Measurements from ENCODE around the gene L1TD1. TPM values are rescaled to one million over a fixed set of nuclear protein-coding genes. Genes with fewer than 3 reads are reported as not detected.
"Not testable (repeated sequence)": the region's sequence is repeated elsewhere in the genome, so short reads cannot be mapped to it uniquely, and the experiment has no call there.

L1TD1 gene
- total RNA-seq, 1 donor from 2014 or later = 5.5 TPM

- TF ChIP-seq, protein P1, sequence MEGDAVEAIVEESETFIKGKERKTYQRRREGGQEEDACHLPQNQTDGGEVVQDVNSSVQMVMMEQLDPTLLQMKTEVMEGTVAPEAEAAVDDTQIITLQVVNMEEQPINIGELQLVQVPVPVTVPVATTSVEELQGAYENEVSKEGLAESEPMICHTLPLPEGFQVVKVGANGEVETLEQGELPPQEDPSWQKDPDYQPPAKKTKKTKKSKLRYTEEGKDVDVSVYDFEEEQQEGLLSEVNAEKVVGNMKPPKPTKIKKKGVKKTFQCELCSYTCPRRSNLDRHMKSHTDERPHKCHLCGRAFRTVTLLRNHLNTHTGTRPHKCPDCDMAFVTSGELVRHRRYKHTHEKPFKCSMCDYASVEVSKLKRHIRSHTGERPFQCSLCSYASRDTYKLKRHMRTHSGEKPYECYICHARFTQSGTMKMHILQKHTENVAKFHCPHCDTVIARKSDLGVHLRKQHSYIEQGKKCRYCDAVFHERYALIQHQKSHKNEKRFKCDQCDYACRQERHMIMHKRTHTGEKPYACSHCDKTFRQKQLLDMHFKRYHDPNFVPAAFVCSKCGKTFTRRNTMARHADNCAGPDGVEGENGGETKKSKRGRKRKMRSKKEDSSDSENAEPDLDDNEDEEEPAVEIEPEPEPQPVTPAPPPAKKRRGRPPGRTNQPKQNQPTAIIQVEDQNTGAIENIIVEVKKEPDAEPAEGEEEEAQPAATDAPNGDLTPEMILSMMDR (IDR thresholded peaks at IDR 0.05; ENCODE audit: unreplicated experiment) = no peak
- Mint-ChIP-seq H3K9me3 (peaks cover 40% of the 10 kb centered on the region), H3K27me3 (ENCODE audit: low read depth) (no peaks in the 10 kb centered on the region), H3K36me3 (peaks cover 48% of the 10 kb centered on the region), H3K4me1 (no peaks in the 10 kb centered on the region), H3K4me3 (no peak overlapping the region), H3K27ac (no peak overlapping the region)
- DNase-seq (ENCODE audit: low spot score in 2 of 2, unreplicated experiment in 2 of 2) = no peak
Observed at GRCh38 chr1:62209931-62210595, 15.4 kb downstream of the L1TD1 start.

GRCh38 chr1:62210960-62211359, 16.3 kb downstream of the L1TD1 start:
- Mint-ChIP-seq H3K9me3 (peaks cover 40% of the 10 kb centered on the region), H3K27me3 (ENCODE audit: low read depth) (no peaks in the 10 kb centered on the region), H3K27ac (no peak overlapping the region), H3K4me3 (no peak overlapping the region), H3K36me3 (peaks cover 46% of the 10 kb centered on the region), H3K4me1 (no peaks in the 10 kb centered on the region)
- TF ChIP-seq, protein P1 (IDR thresholded peaks at IDR 0.05; ENCODE audit: unreplicated experiment) = no peak
- DNase-seq (ENCODE audit: low spot score in 2 of 2, unreplicated experiment in 2 of 2) = no peak

DNA sequence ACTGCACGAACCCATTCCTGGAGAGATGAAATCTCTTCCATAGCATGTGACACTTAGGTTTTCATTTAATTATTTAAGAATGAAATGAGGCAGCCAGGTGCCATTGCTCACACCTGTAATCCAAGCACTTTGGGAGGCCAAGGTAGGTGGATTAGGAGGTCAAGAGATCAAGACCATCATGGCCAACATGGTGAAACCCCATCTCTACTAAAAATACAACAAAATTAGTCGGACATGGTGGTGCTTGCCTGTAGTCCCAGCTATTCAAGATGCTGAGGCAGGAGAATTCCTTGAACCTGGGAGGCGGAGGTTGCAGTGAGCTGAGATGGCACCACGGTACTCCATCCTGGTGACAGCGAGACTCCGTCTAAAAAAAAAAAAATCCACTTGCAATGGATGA, 17.8 kb downstream of the L1TD1 start:
- Mint-ChIP-seq H3K27ac (no peak overlapping the region), H3K4me3 (no peak overlapping the region), H3K27me3 (ENCODE audit: low read depth) (no peaks in the 10 kb centered on the region), H3K36me3 (peaks cover 34% of the 10 kb centered on the region), H3K4me1 (no peaks in the 10 kb centered on the region), H3K9me3 (peaks cover 30% of the 10 kb centered on the region)
- TF ChIP-seq, protein P1 (IDR thresholded peaks at IDR 0.05; ENCODE audit: unreplicated experiment) = no peak
- DNase-seq (ENCODE audit: low spot score in 2 of 2, unreplicated experiment in 2 of 2) = no peak

GRCh38 chr1:62213075-62213914, 18.6 kb downstream of the L1TD1 start:
- H3K9me3 Mint-ChIP-seq = peaks cover 29% of the 10 kb centered on the region
- H3K36me3 Mint-ChIP-seq = peaks cover 29% of the 10 kb centered on the region
- DNase-seq (ENCODE audit: low spot score in 2 of 2, unreplicated experiment in 2 of 2) = no peak
- no peaks in the 10 kb centered on the region for H3K4me1 Mint-ChIP-seq
- H3K27ac Mint-ChIP-seq = no peak overlapping the region
- no peak overlapping the region for H3K4me3 Mint-ChIP-seq
- TF ChIP-seq, protein P1 (IDR thresholded peaks at IDR 0.05; ENCODE audit: unreplicated experiment) = no peak
- H3K27me3 Mint-ChIP-seq (ENCODE audit: low read depth) = no peaks in the 10 kb centered on the region

DNA sequence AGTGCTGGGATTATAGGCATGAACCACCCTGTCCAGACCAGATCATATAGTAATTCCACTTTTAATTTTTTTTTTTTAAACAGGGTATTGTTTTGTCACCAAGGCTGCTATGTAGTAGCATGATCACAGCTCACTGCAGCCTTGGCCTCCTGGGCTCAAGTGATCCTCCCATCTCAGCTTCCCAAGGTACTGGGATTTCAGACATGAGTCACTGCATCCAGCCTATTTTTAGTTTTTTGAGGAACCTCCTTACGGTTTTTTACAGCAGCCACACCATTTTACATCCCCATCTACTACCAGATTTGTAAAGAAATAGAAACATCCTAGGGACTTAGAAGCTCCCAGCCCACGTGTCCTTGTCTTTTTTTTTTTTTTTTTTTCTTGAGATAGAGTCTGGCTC, 24.0 kb downstream of the L1TD1 start:
- DNase-seq (ENCODE audit: low spot score in 2 of 2, unreplicated experiment in 2 of 2) = no peak
- TF ChIP-seq, protein P1 (IDR thresholded peaks at IDR 0.05; ENCODE audit: unreplicated experiment) = no peak
- Mint-ChIP-seq H3K36me3 (no peaks in the 10 kb centered on the region), H3K4me1 (no peaks in the 10 kb centered on the region), H3K4me3 (no peak overlapping the region), H3K9me3 (peaks cover 3% of the 10 kb centered on the region), H3K27me3 (ENCODE audit: low read depth) (no peaks in the 10 kb centered on the region), H3K27ac (no peak overlapping the region)

GRCh38 chr1:62220456-62220855, 25.8 kb downstream of the L1TD1 start:
- H3K27me3 Mint-ChIP-seq (ENCODE audit: low read depth); H3K9me3 Mint-ChIP-seq; H3K4me3 Mint-ChIP-seq; H3K36me3 Mint-ChIP-seq; DNase-seq (ENCODE audit: low spot score in 2 of 2, unreplicated experiment in 2 of 2); H3K4me1 Mint-ChIP-seq; H3K27ac Mint-ChIP-seq: not testable (repeated sequence)

Data from mesothelial cell of epicardium (in vitro differentiated cells).